ENCODE data around the gene WTAP.

The WTAP gene

GRCh38 chr6:159805440-159806020, 78.2 kb downstream of the WTAP start:
- no peaks in the 10 kb centered on the region for H3K27me3 ChIP-seq (ENCODE audit: insufficient read depth, low read length)
- no peaks in the 10 kb centered on the region for H3K4me1 ChIP-seq (ENCODE audit: control insufficient read depth, insufficient read depth, low read length, unreplicated experiment)
- no peak overlapping the region for H3K4me3 ChIP-seq (ENCODE audit: low read depth, low read length)
- no peaks in the 10 kb centered on the region for H3K36me3 ChIP-seq (ENCODE audit: insufficient read depth, low read length)
- H3K79me2 ChIP-seq (ENCODE audit: control insufficient read depth, insufficient read depth, low read length, unreplicated experiment) = no peaks in the 10 kb centered on the region
- no peak overlapping the region for H3K27ac ChIP-seq (ENCODE audit: low read depth, low read length)
- no peak overlapping the region for H2AFZ ChIP-seq (ENCODE audit: low read length, unreplicated experiment)
